GM21360 (cell line): ENCODE measurements around the gene LPP.

ENCODE experiments used
- ATAC-seq: cut with Tn5 transposase; IDR thresholded peaks from one replicate; pipeline ENCODE4 v1.9.1; 2021; ENCODE audit warnings: mild to moderate bottlenecking, moderate library complexity; ENCODE audit not compliant: unreplicated experiment

The LPP gene

GRCh38 chr3:188458756-188459155 lies 304.8 kb downstream of the LPP start:
- ATAC-seq = no peak

DNA sequence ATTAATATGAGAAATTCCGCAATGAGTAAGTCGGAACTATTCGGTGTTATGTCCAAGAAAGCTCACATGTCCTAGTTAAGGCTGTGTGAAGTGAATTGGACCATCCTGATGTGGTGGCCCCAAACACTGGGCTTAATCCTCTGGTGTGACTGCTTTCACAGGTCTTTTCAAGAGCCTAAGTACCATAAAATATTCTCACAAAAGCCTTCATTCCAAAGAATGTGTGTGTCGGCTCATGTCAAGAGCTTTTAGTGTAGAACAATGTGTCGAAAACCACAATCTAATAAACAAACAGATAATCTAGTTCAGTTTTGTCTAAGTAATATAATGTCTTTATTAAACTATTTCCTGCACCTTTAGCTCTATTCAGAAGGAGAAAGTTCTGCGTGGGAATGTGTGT lies 311.4 kb downstream of the LPP start:
- no peak for ATAC-seq

- ATAC-seq = no peak
Measured at GRCh38 chr3:188468196-188468595, 314.2 kb downstream of the LPP start.

DNA sequence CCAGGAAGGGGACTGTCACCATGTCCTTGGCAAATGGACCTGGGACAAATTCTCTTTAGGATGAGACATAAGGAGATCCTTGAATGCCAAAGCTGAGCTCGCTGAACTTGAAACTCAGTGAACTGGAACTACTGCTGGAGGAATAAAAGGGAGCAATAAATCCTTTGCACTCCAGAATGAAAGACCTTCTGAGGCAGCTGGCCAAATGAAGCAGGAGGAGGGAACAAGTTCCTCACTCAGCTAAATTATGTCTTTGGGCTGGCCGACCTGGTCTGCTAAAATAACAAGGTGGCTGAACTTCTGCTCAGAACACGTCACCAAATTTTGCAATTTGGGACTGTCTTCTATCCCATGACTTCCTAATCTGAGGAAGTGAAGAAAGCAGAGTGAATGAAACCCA lies 314.7 kb downstream of the LPP start:
- ATAC-seq = no peak

- ATAC-seq = no peak
Measured at GRCh38 chr3:188469228-188469885, 315.4 kb downstream of the LPP start.

GRCh38 chr3:188470508-188471130 lies 316.7 kb downstream of the LPP start:
- ATAC-seq = no peak

- no peak for ATAC-seq
Measured at GRCh38 chr3:188471723-188472122, 317.8 kb downstream of the LPP start.

DNA sequence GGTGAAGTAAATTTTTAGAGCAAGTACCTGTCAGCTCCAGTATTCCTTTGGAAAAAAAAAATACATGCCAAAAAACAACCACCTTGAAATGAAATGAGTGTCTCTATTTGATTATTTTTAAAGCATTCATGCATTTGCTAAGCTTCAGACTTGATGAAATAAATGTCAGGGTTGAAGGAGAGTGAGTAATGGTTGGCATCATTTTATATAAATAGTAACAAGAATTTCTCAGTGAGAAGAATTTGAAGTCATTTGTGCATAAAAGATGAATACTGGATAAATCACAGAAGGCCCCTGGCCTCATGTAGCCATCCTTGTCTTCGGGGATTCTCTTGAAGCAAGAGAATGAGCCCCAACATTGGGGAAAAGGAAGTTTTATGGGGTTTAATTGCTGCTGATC lies 318.4 kb downstream of the LPP start:
- ATAC-seq = no peak

- no peak for ATAC-seq
Measured at GRCh38 chr3:188473045-188473444, 319.1 kb downstream of the LPP start.

DNA sequence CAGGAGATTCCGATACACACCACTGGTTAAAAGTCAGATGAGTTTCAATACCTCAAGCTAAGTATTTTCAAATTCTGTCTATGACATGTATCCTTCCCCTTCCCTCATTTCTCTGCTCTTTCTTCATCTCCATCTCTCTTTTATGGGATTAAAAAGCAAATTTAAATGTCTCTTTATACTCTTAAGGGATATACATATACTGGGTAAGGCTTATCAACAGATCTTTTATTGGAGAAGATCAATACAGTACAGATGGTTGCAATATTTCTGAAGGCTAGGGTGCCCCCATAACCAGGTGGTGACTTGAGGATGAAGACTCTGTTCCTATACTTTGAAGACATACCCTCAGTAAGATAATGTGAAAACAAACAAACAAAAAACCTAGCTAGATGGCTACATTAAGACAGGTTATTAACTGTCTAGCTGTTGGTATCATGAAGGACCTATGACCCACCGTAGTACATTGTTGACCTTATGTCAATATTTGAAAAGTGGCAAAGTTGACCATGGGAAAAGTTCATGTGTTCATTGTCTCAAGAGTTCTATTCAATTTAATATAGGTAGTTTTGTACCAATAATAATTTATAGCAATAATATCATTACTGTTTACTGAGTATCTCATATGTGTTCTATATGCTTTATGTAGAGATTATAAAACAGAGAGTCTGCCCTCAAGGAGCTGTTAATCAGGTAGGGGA lies 319.8 kb downstream of the LPP start:
- ATAC-seq = no peak

DNA sequence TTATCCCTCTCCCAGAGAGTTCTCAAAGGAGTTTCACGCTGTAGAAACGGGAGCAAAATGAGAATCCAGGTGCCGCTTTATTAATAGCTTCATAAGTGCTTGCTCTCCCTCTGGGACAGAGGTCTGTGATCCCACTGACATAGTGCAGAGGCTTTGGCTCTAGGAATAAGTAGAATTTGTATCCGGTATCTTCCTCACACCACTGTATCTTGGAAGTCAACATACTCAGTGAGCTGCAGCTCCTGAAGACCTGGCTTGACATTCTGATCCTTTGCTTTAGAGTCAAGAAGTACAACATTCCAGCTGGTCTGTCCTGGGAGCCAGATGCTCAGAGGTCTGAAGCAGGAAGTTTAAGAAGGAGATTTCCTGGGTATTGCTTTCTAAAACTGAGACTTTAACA lies 323.0 kb downstream of the LPP start:
- no peak for ATAC-seq

DNA sequence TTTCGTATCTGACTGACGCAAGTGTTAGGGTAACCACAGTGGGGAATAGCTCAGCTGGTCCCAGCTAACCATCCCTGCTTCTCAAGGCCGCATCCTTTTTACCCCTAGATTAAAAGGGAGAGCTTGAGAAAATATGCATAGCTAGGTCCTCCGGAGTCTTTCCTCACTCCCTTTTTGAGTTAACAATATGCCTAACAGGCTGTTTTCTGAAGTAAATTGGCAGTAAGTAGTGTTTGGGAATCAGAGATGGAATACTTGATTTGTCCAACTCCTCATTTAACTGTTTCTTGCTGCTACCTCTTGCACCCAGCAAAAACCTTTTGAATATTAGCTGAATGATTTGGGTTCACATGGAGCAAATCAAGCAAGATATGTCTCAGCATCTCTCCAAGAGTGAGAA lies 326.1 kb downstream of the LPP start:
- no peak for ATAC-seq

DNA sequence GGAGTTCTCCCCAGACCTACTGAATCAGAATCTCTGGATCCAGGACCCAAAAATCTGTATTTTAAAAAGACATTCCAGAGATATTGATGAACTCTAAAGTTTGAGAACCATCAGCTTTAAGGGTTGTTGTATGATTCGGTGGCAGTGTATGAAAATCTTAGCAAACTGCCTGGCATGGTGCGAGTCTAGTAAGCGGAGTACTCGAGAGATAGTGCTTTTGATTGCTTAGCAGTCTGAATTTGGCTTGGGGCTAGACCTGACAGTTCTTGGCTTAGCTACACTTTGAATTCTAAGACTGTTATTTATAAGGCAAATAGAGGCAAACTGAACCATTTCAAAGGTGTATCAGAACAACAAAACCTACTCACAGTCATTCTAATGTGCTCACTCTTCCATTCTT lies 329.0 kb downstream of the LPP start:
- ATAC-seq = no peak

DNA sequence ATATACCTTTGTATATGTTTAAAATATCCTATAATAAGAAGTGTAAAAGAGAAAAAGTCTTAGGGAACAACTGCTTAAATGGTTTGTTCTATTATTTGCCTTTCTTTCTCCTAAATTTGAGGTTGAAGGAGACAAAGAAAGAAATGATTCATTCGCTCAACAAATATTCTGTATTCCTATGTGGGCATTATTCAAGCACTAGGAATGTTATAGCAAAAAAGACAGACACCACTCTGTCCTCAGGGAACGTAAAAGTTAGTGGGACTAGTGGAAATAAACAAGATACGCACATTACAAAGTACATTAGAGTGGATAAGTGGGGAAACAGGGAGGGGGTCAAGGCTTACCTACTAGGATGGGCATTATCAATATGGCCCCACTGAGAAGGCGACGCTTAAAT lies 332.2 kb downstream of the LPP start:
- ATAC-seq = no peak

DNA sequence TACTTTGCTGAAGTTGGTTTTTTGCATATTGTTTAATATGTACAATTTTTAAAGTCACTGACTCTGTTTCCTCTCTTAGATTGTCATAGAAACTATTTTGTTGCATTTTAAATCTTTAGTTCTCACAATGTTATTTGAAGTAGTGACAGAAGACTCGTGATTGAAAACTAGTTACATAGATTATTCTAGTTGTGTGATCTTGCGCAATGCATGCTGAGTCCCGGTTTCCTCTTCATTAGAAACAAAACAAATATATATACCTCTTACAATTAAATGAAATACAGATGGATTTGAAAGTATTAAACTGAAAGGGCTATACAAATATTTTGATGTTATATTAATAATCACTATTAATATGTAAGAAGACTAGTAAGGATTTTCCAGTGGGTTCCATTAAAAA lies 333.0 kb downstream of the LPP start:
- ATAC-seq = no peak

DNA sequence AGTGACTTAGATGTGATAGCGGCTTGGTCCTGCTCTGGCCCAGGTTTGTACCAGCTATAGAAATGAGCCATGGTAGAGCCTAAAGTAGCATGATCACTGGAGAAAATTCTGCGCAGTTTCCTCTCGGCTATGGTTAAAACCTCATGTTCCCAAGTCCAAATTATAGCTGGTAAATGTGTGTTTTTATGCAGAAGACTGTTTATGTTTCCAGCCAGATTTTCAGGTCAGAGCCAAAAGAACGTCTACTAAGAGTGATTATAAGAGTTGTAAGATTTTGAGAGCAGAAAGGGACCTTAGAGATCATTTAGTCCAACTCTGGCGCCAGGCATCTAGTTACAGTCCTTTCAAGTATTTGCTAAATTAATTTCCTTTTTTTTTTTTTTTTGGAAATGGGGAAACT lies 333.7 kb downstream of the LPP start:
- no peak for ATAC-seq

DNA sequence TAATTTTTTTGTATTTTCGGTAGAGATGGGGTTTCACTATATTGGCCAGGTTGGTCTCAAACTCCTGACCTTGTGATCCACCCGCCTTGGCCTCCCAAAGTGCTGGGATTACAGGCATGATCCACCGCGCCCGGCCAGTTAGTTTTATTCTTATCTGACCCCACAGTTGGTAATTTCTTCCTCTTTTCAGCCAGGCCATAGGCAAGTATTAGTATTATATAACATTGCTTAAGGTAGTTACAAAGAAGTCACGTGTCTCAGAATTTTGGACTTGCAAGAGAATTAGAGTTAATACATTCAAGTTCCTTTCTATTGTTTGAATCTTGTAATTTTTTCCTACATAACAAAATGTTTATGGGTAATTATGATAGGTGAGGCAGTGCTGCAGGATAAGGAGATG lies 334.8 kb downstream of the LPP start:
- no peak for ATAC-seq

GRCh38 chr3:188489639-188490405 lies 335.9 kb downstream of the LPP start:
- ATAC-seq = no peak

DNA sequence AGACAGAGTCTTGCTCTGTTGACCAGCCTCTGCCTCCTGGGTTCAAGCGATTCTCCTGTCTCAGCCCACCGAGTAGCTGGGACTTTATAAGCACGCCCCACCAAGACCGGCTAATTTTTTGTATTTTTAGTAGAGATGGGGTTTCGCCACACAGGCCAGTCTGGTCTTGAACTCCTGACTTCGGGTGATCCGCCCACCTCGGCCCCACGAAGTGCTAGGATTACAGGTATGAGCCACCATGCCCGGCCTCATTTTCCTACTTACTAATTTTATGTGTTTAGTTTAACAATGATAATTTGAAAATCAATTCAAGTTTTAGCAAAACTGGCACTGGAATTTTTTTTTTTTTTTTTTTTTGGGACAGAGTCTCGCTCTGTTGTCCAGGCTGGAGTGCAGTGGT lies 336.5 kb downstream of the LPP start:
- ATAC-seq = no peak

GRCh38 chr3:188491276-188491687 lies 337.3 kb downstream of the LPP start:
- ATAC-seq = no peak

GRCh38 chr3:188496390-188496789 lies 342.4 kb downstream of the LPP start:
- no peak for ATAC-seq

GRCh38 chr3:188497021-188497420 lies 343.1 kb downstream of the LPP start:
- no peak for ATAC-seq
